ENCODE measurements around the gene RFX7. TPM values are rescaled to one million over a fixed set of nuclear protein-coding genes. Genes with fewer than 3 reads are reported as not detected.

RFX7 gene
- polyA plus RNA-seq, 2 of the 4 experiments (the other 2 are of a cell fraction), result 11.7 to 14.9 TPM

- Histone ChIP-seq H3K4me3 (no peak overlapping the region), H3K4me2 (no peak overlapping the region), H3K9me3 (no peaks in the 10 kb centered on the region), H3K27ac (no peak overlapping the region), H3K4me1 (no peaks in the 10 kb centered on the region)
- no peak for FAIRE-seq
- CTCF ChIA-PET, result interaction anchor here (1.0 to 1.3 kb wide), 3 partner anchors 8 to 101 kb away, joined by 3 to 4 read pairs (median 3); no protein-coding TSS in a partner anchor
- no peak for ATAC-seq
- no peak for DNase-seq (ENCODE audit: low read depth in 1 of 2, low spot score in 1 of 2)
- 46% methylated on average over 1 of the region's 1 CpG for WGBS (ENCODE audit: missing lambda C conversion rate)
- no peak for TF ChIP-seq ZFP36 (IDR thresholded peaks at IDR 0.05; ENCODE audit: borderline replicate concordance, partially characterized antibody)
- POLR2A ChIA-PET, result no interaction called here
These were observed 148.3 kb downstream of the RFX7 start for GRCh38 chr15:56095406-56095805.

GRCh38 chr15:56094171-56094570, 149.5 kb downstream of the RFX7 start:
- Histone ChIP-seq H3K4me2 (no peak overlapping the region), H3K4me3 (no peak overlapping the region), H3K4me1 (no peaks in the 10 kb centered on the region), H3K9me3 (no peaks in the 10 kb centered on the region), H3K27ac (no peak overlapping the region)
- TF ChIP-seq SMC3 (IDR thresholded peaks at IDR 0.05) (no peak), EP300 (IDR thresholded peaks at IDR 0.05) (no peak), TP53 (CRISPR knock-in tag; IDR thresholded peaks at IDR 0.05) (no peak), EHF (CRISPR knock-in tag; IDR thresholded peaks at IDR 0.05) (no peak), CBX2 (IDR thresholded peaks at IDR 0.05; ENCODE audit: borderline replicate concordance, low read depth) (no peak)
- POLR2A ChIA-PET, result no interaction called here
- no peak for DNase-seq (ENCODE audit: low read depth in 1 of 2, low spot score in 1 of 2)
- ATAC-seq, result no peak
- WGBS (ENCODE audit: missing lambda C conversion rate), result 87% methylated on average over 5 of the region's 5 CpGs
- FAIRE-seq, result no peak
- CTCF ChIA-PET, result interaction anchor here (0.6 to 1.3 kb wide), 6 partner anchors 8 to 213 kb away, joined by 3 to 4 read pairs (median 3); no protein-coding TSS in a partner anchor

- DNase-seq (ENCODE audit: low read depth in 1 of 2, low spot score in 1 of 2) (no peak), ATAC-seq (no peak), FAIRE-seq (no peak)
- no peak overlapping the region for H3K4me3 ChIP-seq
- H3K9me3 ChIP-seq, result no peaks in the 10 kb centered on the region
- POLR2A ChIA-PET, result no interaction called here
- H3K4me2 ChIP-seq, result no peak overlapping the region
- TF ChIP-seq ZFP36 (IDR thresholded peaks at IDR 0.05; ENCODE audit: borderline replicate concordance, partially characterized antibody), result no peak
- TF ChIP-seq SMC3 (IDR thresholded peaks at IDR 0.05), result no peak
- no peak for TF ChIP-seq EHMT2 (IDR thresholded peaks at IDR 0.05; ENCODE audit: low read depth)
- TF ChIP-seq CBX2 (IDR thresholded peaks at IDR 0.05; ENCODE audit: borderline replicate concordance, low read depth), result no peak
- no peak for TF ChIP-seq REST (IDR thresholded peaks at IDR 0.05)
- no peak for TF ChIP-seq RAD21 (conservative IDR thresholded peaks at IDR 0.05 in 1 of 2, IDR thresholded peaks at IDR 0.05 in 1 of 2)
- H3K27ac ChIP-seq, result no peak overlapping the region
- no peaks in the 10 kb centered on the region for H3K4me1 ChIP-seq
- CTCF ChIA-PET, result no interaction called here
These were observed 155.3 kb downstream of the RFX7 start for GRCh38 chr15:56088389-56088788.

- Histone ChIP-seq H3K9me3 (no peaks in the 10 kb centered on the region), H3K27ac (no peak overlapping the region), H3K4me2 (no peak overlapping the region), H3K4me3 (no peak overlapping the region), H3K4me1 (no peaks in the 10 kb centered on the region)
- POLR2A ChIA-PET, result no interaction called here
- CTCF ChIA-PET, result interaction anchor here (1.2 kb wide), 1 partner anchor 12 kb away, joined by 4 read pairs; no protein-coding TSS in a partner anchor
- TF ChIP-seq RCOR1 (IDR thresholded peaks at IDR 0.05; ENCODE audit: low read depth, low read length) (no peak), JUN (IDR thresholded peaks at IDR 0.05) (no peak), SREBF2 (IDR thresholded peaks at IDR 0.05) (no peak), MAFK (IDR thresholded peaks at IDR 0.05; ENCODE audit: partially characterized antibody) (no peak), ATOH8 (CRISPR knock-in tag; IDR thresholded peaks at IDR 0.05; ENCODE audit: low read depth) (no peak), EHF (CRISPR knock-in tag; IDR thresholded peaks at IDR 0.05) (no peak), FOXS1 (CRISPR knock-in tag; IDR thresholded peaks at IDR 0.05) (no peak), JUNB (IDR thresholded peaks at IDR 0.05) (no peak), E2F6 (IDR thresholded peaks at IDR 0.05; ENCODE audit: borderline replicate concordance, low read depth) (no peak), CTCF (IDR thresholded peaks at IDR 0.05) (no peak), GATA3 (IDR thresholded peaks at IDR 0.05; ENCODE audit: borderline replicate concordance) (no peak), RAD21 (conservative IDR thresholded peaks at IDR 0.05 in 1 of 2, IDR thresholded peaks at IDR 0.05 in 1 of 2) (no peak)
- 94% methylated on average over 1 of the region's 1 CpG for WGBS (ENCODE audit: missing lambda C conversion rate)
- FAIRE-seq (no peak), ATAC-seq (no peak), DNase-seq (ENCODE audit: low read depth in 1 of 2, low spot score in 1 of 2) (no peak)
These were observed 157.1 kb downstream of the RFX7 start for GRCh38 chr15:56086566-56086965.

Data from A549 (cell line).